CD14-positive monocyte (primary cell): ENCODE measurements around the gene MGAT5B. TPM values are rescaled to one million over a fixed set of nuclear protein-coding genes. Genes with fewer than 3 reads are reported as not detected.

ENCODE experiments used
- DNase-seq, 3 donors: peaks; one replicate each; pipeline ENCODE4 v3.0.0-alpha.2; 2011 to 2022
- H2AFZ ChIP-seq: 2 replicates; pipeline ENCODE4 v1.6.0; 2012; ENCODE audit warnings: mild to moderate bottlenecking, low read depth, low read length, inconsistent platforms; ENCODE audit not compliant: insufficient read depth, poor library complexity, severe bottlenecking
- H3K27ac ChIP-seq, 2 donors: 1 replicate in 1 of 2; 2 replicates in 1 of 2; pipeline ENCODE4 v1.5.1; 2012 to 2013; ENCODE audit warnings: low read length in 2 of 2, control low read depth in 1 of 2, inconsistent platforms in 1 of 2, low read depth in 1 of 2, mild to moderate bottlenecking in 1 of 2
- H3K27me3 ChIP-seq, 2 donors: one replicate each; pipeline versions ENCODE4 v1.6.0 to v1.6.1; 2011 to 2013; ENCODE audit warnings: low read length in 2 of 2; ENCODE audit not compliant: control insufficient read depth in 2 of 2, insufficient read depth in 2 of 2
- H3K36me3 ChIP-seq, 2 donors: replicated peaks in 1 of 2; 1 replicate in 1 of 2; 2 replicates in 1 of 2; pipeline versions ENCODE4 v1.5.1 to v1.6.1; 2012 to 2013; ENCODE audit warnings: low read length in 2 of 2, control low read depth in 1 of 2, inconsistent platforms in 1 of 2, mild to moderate bottlenecking in 1 of 2; ENCODE audit not compliant: insufficient read depth in 2 of 2, control insufficient read depth in 1 of 2
- H3K4me1 ChIP-seq, 2 donors: 1 replicate in 1 of 2; 2 replicates in 1 of 2; pipeline versions ENCODE4 v1.5.1 to v1.6.1; 2012 to 2013; ENCODE audit warnings: low read length in 2 of 2, control low read depth in 1 of 2, inconsistent platforms in 1 of 2, mild to moderate bottlenecking in 1 of 2, moderate library complexity in 1 of 2; ENCODE audit not compliant: insufficient read depth in 2 of 2, control insufficient read depth in 1 of 2
- H3K4me2 ChIP-seq: replicated peaks from 2 replicates; pipeline ENCODE3; 2012; ENCODE audit warnings: low read length, moderate library complexity, mild to moderate bottlenecking; ENCODE audit not compliant: poor library complexity, severe bottlenecking; ENCODE audit errors: extremely low read depth
- H3K4me3 ChIP-seq, 3 experiments: fragments of 200-600 bp in 1 of 3; sonication (generic) in 1 of 3; replicated peaks in 1 of 3; 1 replicate in 2 of 3; 2 replicates in 1 of 3; pipeline ENCODE4 v1.5.1; 2011 to 2013; ENCODE audit warnings: low read length in 3 of 3, mild to moderate bottlenecking in 3 of 3, control low read depth in 2 of 3, low read depth in 2 of 3, inconsistent platforms in 1 of 3, moderate library complexity in 1 of 3
- H3K79me2 ChIP-seq: 2 replicates; pipeline ENCODE4 v1.6.0; 2012; ENCODE audit warnings: mild to moderate bottlenecking, control low read depth, inconsistent platforms, low read length, moderate library complexity; ENCODE audit not compliant: insufficient read depth
- H3K9ac ChIP-seq: 2 replicates; pipeline ENCODE4 v1.6.0; 2017; ENCODE audit warnings: low read length, mild to moderate bottlenecking; ENCODE audit not compliant: insufficient read depth, poor library complexity, severe bottlenecking
- H3K9me3 ChIP-seq, 2 donors: replicated peaks in 1 of 2; 1 replicate in 1 of 2; 2 replicates in 1 of 2; pipeline versions ENCODE4 v1.5.1 to v1.6.1; 2012 to 2013; ENCODE audit warnings: low read length in 2 of 2, control low read depth in 1 of 2; ENCODE audit not compliant: control insufficient read depth in 1 of 2, insufficient read depth in 1 of 2
- H4K20me1 ChIP-seq: 2 replicates; pipeline ENCODE4 v1.6.0; 2012; ENCODE audit warnings: mild to moderate bottlenecking, low read length, control low read depth, moderate library complexity; ENCODE audit not compliant: insufficient read depth
- H3K27ac Mint-ChIP-seq, 7 donors: one replicate each; pipeline ENCODE4 v1.8.0; 2020; ENCODE audit warnings: mild to moderate bottlenecking in 7 of 7, mixed read lengths in 7 of 7, moderate library complexity in 6 of 7, inconsistent platforms in 2 of 7
- H3K27me3 Mint-ChIP-seq, 3 donors: one replicate each; pipeline ENCODE4 v1.8.0; 2021 to 2022; ENCODE audit warnings: low read depth in 3 of 3, mild to moderate bottlenecking in 3 of 3, mixed read lengths in 3 of 3, moderate library complexity in 3 of 3, inconsistent platforms in 1 of 3
- H3K36me3 Mint-ChIP-seq, 2 donors: one replicate each; pipeline ENCODE4 v1.8.0; 2020; ENCODE audit warnings: mixed read lengths in 2 of 2, inconsistent platforms in 1 of 2, mild to moderate bottlenecking in 1 of 2
- H3K4me1 Mint-ChIP-seq: one replicate; pipeline ENCODE4 v1.8.0; 2020; ENCODE audit warnings: mild to moderate bottlenecking, mixed read lengths
- H3K4me3 Mint-ChIP-seq, 2 donors: one replicate each; pipeline ENCODE4 v1.8.0; 2020; ENCODE audit warnings: mild to moderate bottlenecking in 2 of 2, mixed read lengths in 2 of 2, moderate library complexity in 1 of 2
- H3K9me3 Mint-ChIP-seq, 7 donors: one replicate each; pipeline ENCODE4 v1.8.0; 2020 to 2022; ENCODE audit warnings: mixed read lengths in 7 of 7, mild to moderate bottlenecking in 6 of 7, moderate library complexity in 6 of 7, inconsistent platforms in 2 of 7
- CTCF ChIP-seq: fragments of 200-600 bp; IDR thresholded peaks from one replicate; pipeline ENCODE4 v1.8.0; 2022; ENCODE audit warnings: antibody characterized with exemption, mild to moderate bottlenecking
- WGBS: methylation state at CpG from one replicate; pipeline ENCODE4 v1.1.5; 2013; ENCODE audit warnings: missing lambda C conversion rate; ENCODE audit not compliant: insufficient coverage; 5-methylcytosine and 5-hydroxymethylcytosine counted together
- intact Hi-C, 2 donors: fragments of 100-400 bp; cut with micrococcal nuclease; formaldehyde crosslinking; loops; one replicate each; pipeline versions ENCODE4 v1.15.0 to v1.15.1; 2023
- polyA plus RNA-seq, 3 donors: library from polyadenylated mRNA; depleted of rRNA in 1 of 3; unstranded in 2 of 3; stranded (reverse) in 1 of 3; fragments of 300-500 nt in 2 of 3; fragments of >200 nt in 1 of 3; fragmentation: Illumina TruSeq in 2 of 3; gene quantifications; 1 replicate in 2 of 3; 2 replicates in 1 of 3; pipeline ENCODE4 v1.2.3, GENCODE V29; 2012 to 2021

Gene MGAT5B
- polyA plus RNA-seq, 3 donors, result not detected

GRCh38 chr17:76944477-76944876, 76.3 kb downstream of the MGAT5B start:
- no peaks in the 10 kb centered on the region for H3K79me2 ChIP-seq
- H2AFZ ChIP-seq, result no peak overlapping the region
- H3K9ac ChIP-seq, result no peak overlapping the region
- Mint-ChIP-seq H3K9me3 (peaks cover 0 to 1% (median 0%) of the 10 kb centered on the region in 7 donors), H3K27me3 (peaks cover 3 to 8% (median 5%) of the 10 kb centered on the region in 3 donors), H3K4me1 (no peaks in the 10 kb centered on the region), H3K27ac (no peak overlapping the region), H3K36me3 (no peaks in the 10 kb centered on the region), H3K4me3 (no peak overlapping the region)
- H3K27me3 ChIP-seq, result no peaks in the 10 kb centered on the region
- no peaks in the 10 kb centered on the region for H3K4me1 ChIP-seq
- TF ChIP-seq CTCF, result no peak
- 97% methylated on average over 16 of the region's 16 CpGs for WGBS
- no peak overlapping the region for H3K27ac ChIP-seq
- H3K36me3 ChIP-seq, result no peaks in the 10 kb centered on the region
- H3K4me3 ChIP-seq, result no peak overlapping the region
- intact Hi-C loops, result no loop called here
- no peaks in the 10 kb centered on the region for H4K20me1 ChIP-seq
- no peak for DNase-seq
- H3K9me3 ChIP-seq, result no peaks in the 10 kb centered on the region
- H3K4me2 ChIP-seq, result no peak overlapping the region

- DNase-seq, result no peak
- no peak overlapping the region for H2AFZ ChIP-seq
- H3K4me1 Mint-ChIP-seq, result no peaks in the 10 kb centered on the region
- 85% methylated on average over 10 of the region's 18 CpGs for whole genome bisulfite sequencing
- H3K4me3 Mint-ChIP-seq, result no peak overlapping the region
- H4K20me1 ChIP-seq, result no peaks in the 10 kb centered on the region
- no peaks in the 10 kb centered on the region for H3K27me3 ChIP-seq
- intact Hi-C loops, result no loop called here
- TF ChIP-seq CTCF, result no peak
- H3K9me3 ChIP-seq, result no peaks in the 10 kb centered on the region
- H3K4me3 ChIP-seq, result no peak overlapping the region
- no peaks in the 10 kb centered on the region for H3K36me3 ChIP-seq
- no peaks in the 10 kb centered on the region for H3K36me3 Mint-ChIP-seq
- no peak overlapping the region for H3K27ac Mint-ChIP-seq
- peaks cover 0 to 1% (median 0%) of the 10 kb centered on the region in 7 donors for H3K9me3 Mint-ChIP-seq
- no peaks in the 10 kb centered on the region for H3K4me1 ChIP-seq
- H3K27ac ChIP-seq, result no peak overlapping the region
- H3K79me2 ChIP-seq, result no peaks in the 10 kb centered on the region
- no peak overlapping the region for H3K9ac ChIP-seq
- no peak overlapping the region for H3K4me2 ChIP-seq
- H3K27me3 Mint-ChIP-seq, result peaks cover 2 to 8% (median 5%) of the 10 kb centered on the region in 3 donors
Observed at GRCh38 chr17:76946111-76946771, 78.0 kb downstream of the MGAT5B start.
